ENCODE measurements around the gene PAK3. TPM values are rescaled to one million over a fixed set of nuclear protein-coding genes. Genes with fewer than 3 reads are reported as not detected.

Gene PAK3
- total RNA-seq, 4 donors from 2014 or later = 0.57 to 2.7 (median 1.8) TPM

DNA sequence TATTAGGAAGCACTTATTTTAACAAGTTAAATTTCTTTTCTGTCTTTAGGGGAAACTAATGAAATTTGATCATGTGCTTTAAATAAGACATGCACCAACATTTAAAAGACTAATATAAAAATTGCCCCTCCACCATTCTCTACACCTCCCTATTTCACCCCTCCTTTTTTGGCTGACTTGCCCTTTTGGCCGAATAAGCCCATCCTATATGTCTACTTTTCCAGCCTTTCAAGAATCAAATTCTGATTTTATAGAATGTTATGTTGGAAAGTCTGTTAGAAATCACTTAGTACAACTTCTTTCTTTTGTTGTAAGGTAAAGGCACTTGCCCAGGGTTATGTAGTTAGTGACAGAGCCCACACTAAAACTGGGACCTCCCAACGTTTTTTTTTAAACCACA, 172.5 kb downstream of the PAK3 start:
- TF ChIP-seq, protein P1, sequence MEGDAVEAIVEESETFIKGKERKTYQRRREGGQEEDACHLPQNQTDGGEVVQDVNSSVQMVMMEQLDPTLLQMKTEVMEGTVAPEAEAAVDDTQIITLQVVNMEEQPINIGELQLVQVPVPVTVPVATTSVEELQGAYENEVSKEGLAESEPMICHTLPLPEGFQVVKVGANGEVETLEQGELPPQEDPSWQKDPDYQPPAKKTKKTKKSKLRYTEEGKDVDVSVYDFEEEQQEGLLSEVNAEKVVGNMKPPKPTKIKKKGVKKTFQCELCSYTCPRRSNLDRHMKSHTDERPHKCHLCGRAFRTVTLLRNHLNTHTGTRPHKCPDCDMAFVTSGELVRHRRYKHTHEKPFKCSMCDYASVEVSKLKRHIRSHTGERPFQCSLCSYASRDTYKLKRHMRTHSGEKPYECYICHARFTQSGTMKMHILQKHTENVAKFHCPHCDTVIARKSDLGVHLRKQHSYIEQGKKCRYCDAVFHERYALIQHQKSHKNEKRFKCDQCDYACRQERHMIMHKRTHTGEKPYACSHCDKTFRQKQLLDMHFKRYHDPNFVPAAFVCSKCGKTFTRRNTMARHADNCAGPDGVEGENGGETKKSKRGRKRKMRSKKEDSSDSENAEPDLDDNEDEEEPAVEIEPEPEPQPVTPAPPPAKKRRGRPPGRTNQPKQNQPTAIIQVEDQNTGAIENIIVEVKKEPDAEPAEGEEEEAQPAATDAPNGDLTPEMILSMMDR (IDR thresholded peaks at IDR 0.05; ENCODE audit: low read depth) = no peak

DNA sequence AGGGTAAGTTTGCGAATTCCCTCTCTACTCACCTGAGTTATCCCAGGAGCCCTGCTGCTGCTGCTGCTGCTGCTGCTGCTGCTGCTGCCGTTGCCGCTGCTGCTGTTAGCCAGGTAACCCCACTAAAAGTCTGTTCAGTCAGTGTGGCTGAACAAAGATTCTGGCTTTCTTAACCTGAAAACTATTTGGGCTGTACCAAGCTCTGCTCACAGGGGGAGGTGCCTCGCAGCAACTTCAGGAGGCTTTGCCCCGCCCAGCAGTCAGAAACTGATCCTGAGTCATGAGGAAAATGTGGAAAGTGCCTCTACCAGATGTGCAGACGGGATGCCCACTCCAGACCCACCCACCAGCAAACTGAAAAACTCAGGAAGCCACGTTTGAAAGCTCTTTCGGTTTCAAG, 174.3 kb downstream of the PAK3 start, which contains the start of gene CAPN6:
Gene CAPN6 (minus strand): TSS at position 145 of the 400 bp plus-strand sequence. CDS start 6,547 bp downstream, outside the sequence.
- TF ChIP-seq, protein P1 (IDR thresholded peaks at IDR 0.05; ENCODE audit: low read depth) = no peak

Small RNAs within 50 kb of the gene (small RNA-seq; reads per million reads assigned to genes)
- not detected for gene FCF1P4

Other genes with a start within 250 kb of the PAK3 start
- gene CAPN6, start 174.3 kb downstream of the PAK3 start, total RNA-seq = under 1 TPM in 3 of 4 donors, not detected in 1; 0.16 to 0.57 (median 0.17) TPM

Data from subcutaneous adipose tissue (tissue), 4 donors.